Putamen (tissue), 1 donor: ENCODE data around the gene CREBRF.
"Not testable (repeated sequence)": the region's sequence is repeated elsewhere in the genome, so short reads cannot be mapped to it uniquely, and the experiment has no call there.

Experiments
- DNase-seq: peaks from one replicate; pipeline ENCODE4 v3.0.0-alpha.2; 2016; ENCODE audit warnings: low spot score

CREBRF gene

GRCh38 chr5:173039188-173039587, 17.0 kb upstream of the CREBRF start:
- no peak for DNase-seq

GRCh38 chr5:173039964-173040363, 16.2 kb upstream of the CREBRF start:
- DNase-seq = no peak

- no peak for DNase-seq
These were observed 14.0 kb upstream of the CREBRF start for GRCh38 chr5:173041881-173042762.

- no peak for DNase-seq
These were observed 13.4 kb upstream of the CREBRF start for GRCh38 chr5:173042763-173043107.

- no peak for DNase-seq
These were observed 10.7 kb upstream of the CREBRF start for GRCh38 chr5:173045474-173045873.

- not testable (repeated sequence) for DNase-seq
These were observed 8.9 kb upstream of the CREBRF start for GRCh38 chr5:173047096-173047837.

- no peak for DNase-seq
These were observed 8.4 kb upstream of the CREBRF start for GRCh38 chr5:173047838-173048105.

- no peak for DNase-seq
These were observed 5.4 kb upstream of the CREBRF start for GRCh38 chr5:173050791-173051190.

- no peak for DNase-seq
These were observed 4.4 kb upstream of the CREBRF start for GRCh38 chr5:173051746-173052145.

GRCh38 chr5:173053041-173053440, 3.1 kb upstream of the CREBRF start:
- no peak for DNase-seq

GRCh38 chr5:173055042-173055721, 970 bp upstream of the CREBRF start:
- DNase-seq = no peak

GRCh38 chr5:173055722-173055982, 500 bp upstream of the CREBRF start:
- DNase-seq = no peak

- DNase-seq = no peak
These were observed 570 bp downstream of the CREBRF start for GRCh38 chr5:173056783-173057061.

GRCh38 chr5:173057062-173057924, 1.1 kb downstream of the CREBRF start:
- DNase-seq = peak; percentile 98

GRCh38 chr5:173062141-173062540, 6.0 kb downstream of the CREBRF start:
- DNase-seq = no peak

GRCh38 chr5:173065155-173065554, 9.0 kb downstream of the CREBRF start:
- DNase-seq = no peak

- no peak for DNase-seq
These were observed 13.5 kb downstream of the CREBRF start for GRCh38 chr5:173069671-173070070.

GRCh38 chr5:173075137-173075843, 19.1 kb downstream of the CREBRF start:
- DNase-seq = no peak

- DNase-seq = no peak
These were observed 19.8 kb downstream of the CREBRF start for GRCh38 chr5:173075970-173076369.

- DNase-seq = not testable (repeated sequence)
These were observed 20.3 kb downstream of the CREBRF start for GRCh38 chr5:173076471-173076870.

GRCh38 chr5:173078878-173079277, 22.7 kb downstream of the CREBRF start:
- DNase-seq = no peak

GRCh38 chr5:173089581-173089980, 33.4 kb downstream of the CREBRF start:
- DNase-seq = no peak
